HG02623 (cell line): ENCODE results near the gene PDZK1IP1.
"Not testable (repeated sequence)": the region's sequence is repeated elsewhere in the genome, so short reads cannot be mapped to it uniquely, and the experiment has no call there.

Experiments
- ATAC-seq: cut with Tn5 transposase; IDR thresholded peaks from one replicate; pipeline ENCODE4 v1.9.1; 2021; ENCODE audit warnings: moderate library complexity; ENCODE audit not compliant: unreplicated experiment

Gene PDZK1IP1

DNA sequence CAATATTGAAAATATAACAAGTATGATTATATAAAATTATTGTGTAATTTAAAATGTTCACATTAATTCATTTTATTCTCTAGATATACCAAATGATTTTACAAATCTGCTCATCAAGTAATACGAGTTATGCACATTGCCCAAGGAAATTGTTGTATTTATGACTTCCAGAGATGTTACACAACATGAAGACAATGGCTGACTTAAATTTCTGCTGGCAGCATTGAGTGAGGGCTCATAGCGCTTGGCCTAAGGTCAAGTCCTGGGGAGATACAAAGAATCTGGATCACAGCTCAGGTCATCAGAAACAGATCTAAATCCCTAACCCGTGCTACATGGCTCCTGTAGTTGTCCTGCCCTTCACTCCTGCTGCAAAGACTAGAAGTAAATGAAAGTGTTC, 49.5 kb downstream of the PDZK1IP1 start:
- not testable (repeated sequence) for ATAC-seq

DNA sequence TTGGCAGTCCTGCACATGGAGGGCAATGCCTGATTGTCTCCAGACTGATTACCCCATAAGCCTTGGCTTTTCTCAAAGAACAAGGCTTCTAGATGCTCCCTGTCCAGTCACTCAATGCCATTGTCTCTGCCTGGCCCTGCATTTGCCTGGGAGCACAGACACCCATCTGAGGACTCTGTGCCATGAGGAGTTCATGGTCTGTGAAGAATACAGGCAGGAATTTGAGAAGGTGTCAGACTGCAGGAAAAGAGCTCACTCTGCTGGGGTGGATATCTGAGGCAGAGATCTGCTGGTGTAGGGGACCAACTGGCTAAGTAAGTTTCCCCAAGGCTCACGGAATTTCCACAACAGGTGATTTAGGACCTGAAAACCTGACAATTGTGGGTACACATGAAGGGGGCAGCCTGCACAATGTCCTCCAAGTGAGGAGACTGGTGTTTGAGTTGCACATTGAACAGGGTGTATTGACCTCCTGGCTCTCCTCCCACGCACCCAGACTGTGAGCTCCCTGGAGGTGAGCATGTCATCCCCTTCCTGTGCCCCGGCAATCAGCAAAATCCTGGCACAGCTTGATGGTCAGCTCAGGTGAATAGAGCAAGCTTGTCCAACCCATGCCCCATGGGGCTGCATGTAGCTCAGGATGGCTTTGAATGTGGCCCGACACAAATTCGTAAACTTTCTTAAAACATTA, 51.8 kb downstream of the PDZK1IP1 start:
- no peak for ATAC-seq

- ATAC-seq, result no peak
Observed at GRCh38 chr1:47137198-47137597, 52.6 kb downstream of the PDZK1IP1 start, which contains the start of gene CYP4A22. Gene CYP4A22 (plus strand): TSS chr1:47137441. CDS start chr1:47137486, 45 bp downstream.
